Measurements from ENCODE around the gene EYS.

EYS gene

DNA sequence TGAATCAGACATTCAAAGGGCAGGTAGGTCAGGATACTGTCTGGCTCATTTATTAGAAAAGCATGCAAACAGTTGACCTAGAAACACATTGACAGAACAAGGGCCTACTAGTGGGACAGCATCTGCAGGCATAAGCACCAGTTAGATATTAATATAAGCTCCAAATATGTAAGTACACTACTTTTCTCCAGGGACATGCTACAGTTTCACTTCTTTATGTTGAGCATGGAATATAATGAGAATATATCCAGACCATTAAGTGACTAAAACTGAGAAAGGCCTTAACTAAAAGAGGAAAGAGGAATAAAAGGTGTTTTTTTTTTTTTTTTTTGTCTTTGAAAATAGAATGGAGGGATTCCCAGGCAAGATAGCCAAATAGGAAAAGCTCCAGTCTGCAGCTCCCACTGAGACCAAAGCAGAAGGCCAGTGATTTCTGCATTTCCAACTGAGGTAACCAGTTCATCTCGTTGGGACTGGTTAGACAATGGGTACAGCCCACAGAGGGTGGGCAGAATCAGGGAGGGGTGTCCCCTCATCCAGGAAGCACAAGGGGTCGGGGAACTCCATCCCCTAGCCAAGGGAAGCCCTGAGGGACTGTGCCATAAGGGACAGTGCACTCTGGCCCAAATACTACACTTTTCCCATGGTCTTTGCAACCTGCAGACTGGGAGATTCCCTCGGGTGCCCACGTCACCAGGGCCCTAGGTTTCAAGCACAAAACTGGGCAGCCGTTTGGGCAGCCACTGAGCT lies 1819.8 kb downstream of the EYS start:
- Histone ChIP-seq H3K36me3 (ENCODE audit: control insufficient read depth in 4 of 4, insufficient read depth in 4 of 4, low read length in 3 of 4) (no peaks in the 10 kb centered on the region), H3K9me3 (ENCODE audit: control extremely low read depth in 1 of 5, control insufficient read depth in 4 of 5, insufficient read depth in 2 of 5, low read depth in 1 of 5, low read length in 4 of 5) (peaks cover 0 to 6% (median 0%) of the 10 kb centered on the region in 5 experiments), H3K4me1 (ENCODE audit: control extremely low read depth in 1 of 4, control insufficient read depth in 4 of 4, insufficient read depth in 4 of 4, low read length in 3 of 4) (no peaks in the 10 kb centered on the region), H3K27ac (ENCODE audit: insufficient read depth in 1 of 2, low read depth in 1 of 2, low read length in 2 of 2, poor library complexity in 1 of 2, severe bottlenecking in 2 of 2) (no peak overlapping the region), H3K4me3 (ENCODE audit: control insufficient read depth in 1 of 7, extremely low read depth in 1 of 7, insufficient read depth in 4 of 7, low read depth in 2 of 7, low read length in 6 of 7) (no peak overlapping the region), H3K27me3 (replicated peaks in 2 of 5; ENCODE audit: control insufficient read depth in 4 of 5, insufficient read depth in 5 of 5, low read length in 4 of 5) (no peaks in the 10 kb centered on the region)
- CTCF ChIA-PET, result no interaction called here
- DNase-seq, result no peak
- POLR2A ChIA-PET, result no interaction called here
- 96% methylated on average over 4 of the region's 5 CpGs for WGBS (ENCODE audit: insufficient coverage)

GRCh38 chr6:63886341-63886740 lies 1820.7 kb downstream of the EYS start:
- Histone ChIP-seq H3K4me1 (ENCODE audit: control extremely low read depth in 1 of 4, control insufficient read depth in 4 of 4, insufficient read depth in 4 of 4, low read length in 3 of 4) (no peaks in the 10 kb centered on the region), H3K9me3 (ENCODE audit: control extremely low read depth in 1 of 5, control insufficient read depth in 4 of 5, insufficient read depth in 2 of 5, low read depth in 1 of 5, low read length in 4 of 5) (peaks cover 0 to 6% (median 0%) of the 10 kb centered on the region in 5 experiments), H3K27ac (ENCODE audit: insufficient read depth in 1 of 2, low read depth in 1 of 2, low read length in 2 of 2, poor library complexity in 1 of 2, severe bottlenecking in 2 of 2) (no peak overlapping the region), H3K36me3 (ENCODE audit: control insufficient read depth in 4 of 4, insufficient read depth in 4 of 4, low read length in 3 of 4) (no peaks in the 10 kb centered on the region), H3K4me3 (ENCODE audit: control insufficient read depth in 1 of 7, extremely low read depth in 1 of 7, insufficient read depth in 4 of 7, low read depth in 2 of 7, low read length in 6 of 7) (no peak overlapping the region), H3K27me3 (replicated peaks in 2 of 5; ENCODE audit: control insufficient read depth in 4 of 5, insufficient read depth in 5 of 5, low read length in 4 of 5) (no peaks in the 10 kb centered on the region)
- ChIA-PET POLR2A (no interaction called here), CTCF (no interaction called here)
- 100% methylated on average over 1 of the region's 3 CpGs for WGBS (ENCODE audit: insufficient coverage)
- DNase-seq, result no peak

GRCh38 chr6:63883597-63883996 lies 1823.4 kb downstream of the EYS start:
- 94% methylated on average over 2 of the region's 6 CpGs for WGBS (ENCODE audit: insufficient coverage)
- Histone ChIP-seq H3K36me3 (ENCODE audit: control insufficient read depth in 4 of 4, insufficient read depth in 4 of 4, low read length in 3 of 4) (no peaks in the 10 kb centered on the region), H3K4me3 (ENCODE audit: control insufficient read depth in 1 of 7, extremely low read depth in 1 of 7, insufficient read depth in 4 of 7, low read depth in 2 of 7, low read length in 6 of 7) (no peak overlapping the region), H3K4me1 (ENCODE audit: control extremely low read depth in 1 of 4, control insufficient read depth in 4 of 4, insufficient read depth in 4 of 4, low read length in 3 of 4) (peaks cover 0 to 6% (median under 1%) of the 10 kb centered on the region in 4 experiments), H3K27me3 (replicated peaks in 2 of 5; ENCODE audit: control insufficient read depth in 4 of 5, insufficient read depth in 5 of 5, low read length in 4 of 5) (no peaks in the 10 kb centered on the region), H3K27ac (ENCODE audit: insufficient read depth in 1 of 2, low read depth in 1 of 2, low read length in 2 of 2, poor library complexity in 1 of 2, severe bottlenecking in 2 of 2) (no peak overlapping the region), H3K9me3 (ENCODE audit: control extremely low read depth in 1 of 5, control insufficient read depth in 4 of 5, insufficient read depth in 2 of 5, low read depth in 1 of 5, low read length in 4 of 5) (peaks cover 0 to 4% (median 0%) of the 10 kb centered on the region in 5 experiments)
- no peak for DNase-seq
- CTCF ChIA-PET, result no interaction called here
- POLR2A ChIA-PET, result no interaction called here

GRCh38 chr6:63882208-63882607 lies 1824.8 kb downstream of the EYS start:
- peak in 1 of 3 donors; percentile 6 for DNase-seq
- CTCF ChIA-PET, result no interaction called here
- WGBS (ENCODE audit: insufficient coverage), result 85% methylated on average over 2 of the region's 4 CpGs
- Histone ChIP-seq H3K9me3 (ENCODE audit: control extremely low read depth in 1 of 5, control insufficient read depth in 4 of 5, insufficient read depth in 2 of 5, low read depth in 1 of 5, low read length in 4 of 5) (peaks cover 0 to 9% (median 0%) of the 10 kb centered on the region in 5 experiments), H3K36me3 (ENCODE audit: control insufficient read depth in 4 of 4, insufficient read depth in 4 of 4, low read length in 3 of 4) (no peaks in the 10 kb centered on the region), H3K4me1 (ENCODE audit: control extremely low read depth in 1 of 4, control insufficient read depth in 4 of 4, insufficient read depth in 4 of 4, low read length in 3 of 4) (peaks cover 0 to 6% (median under 1%) of the 10 kb centered on the region in 4 experiments), H3K27ac (ENCODE audit: insufficient read depth in 1 of 2, low read depth in 1 of 2, low read length in 2 of 2, poor library complexity in 1 of 2, severe bottlenecking in 2 of 2) (no peak overlapping the region), H3K4me3 (ENCODE audit: control insufficient read depth in 1 of 7, extremely low read depth in 1 of 7, insufficient read depth in 4 of 7, low read depth in 2 of 7, low read length in 6 of 7) (no peak overlapping the region), H3K27me3 (replicated peaks in 2 of 5; ENCODE audit: control insufficient read depth in 4 of 5, insufficient read depth in 5 of 5, low read length in 4 of 5) (no peaks in the 10 kb centered on the region)
- POLR2A ChIA-PET, result no interaction called here

GRCh38 chr6:63881791-63882190 lies 1825.2 kb downstream of the EYS start:
- no peaks in the 10 kb centered on the region for H3K36me3 ChIP-seq (ENCODE audit: control insufficient read depth in 4 of 4, insufficient read depth in 4 of 4, low read length in 3 of 4)
- peaks cover 0 to 9% (median 0%) of the 10 kb centered on the region in 5 experiments for H3K9me3 ChIP-seq (ENCODE audit: control extremely low read depth in 1 of 5, control insufficient read depth in 4 of 5, insufficient read depth in 2 of 5, low read depth in 1 of 5, low read length in 4 of 5)
- DNase-seq, result no peak
- H3K27me3 ChIP-seq (replicated peaks in 2 of 5; ENCODE audit: control insufficient read depth in 4 of 5, insufficient read depth in 5 of 5, low read length in 4 of 5), result no peaks in the 10 kb centered on the region
- H3K27ac ChIP-seq (ENCODE audit: insufficient read depth in 1 of 2, low read depth in 1 of 2, low read length in 2 of 2, poor library complexity in 1 of 2, severe bottlenecking in 2 of 2), result no peak overlapping the region
- POLR2A ChIA-PET, result no interaction called here
- CTCF ChIA-PET, result no interaction called here
- H3K4me3 ChIP-seq (ENCODE audit: control insufficient read depth in 1 of 7, extremely low read depth in 1 of 7, insufficient read depth in 4 of 7, low read depth in 2 of 7, low read length in 6 of 7), result no peak overlapping the region
- H3K4me1 ChIP-seq (ENCODE audit: control extremely low read depth in 1 of 4, control insufficient read depth in 4 of 4, insufficient read depth in 4 of 4, low read length in 3 of 4), result peaks cover 0 to 6% (median under 1%) of the 10 kb centered on the region in 4 experiments
- WGBS (ENCODE audit: insufficient coverage), result no CpG with 5 or more reads among the region's 1 CpG

DNA sequence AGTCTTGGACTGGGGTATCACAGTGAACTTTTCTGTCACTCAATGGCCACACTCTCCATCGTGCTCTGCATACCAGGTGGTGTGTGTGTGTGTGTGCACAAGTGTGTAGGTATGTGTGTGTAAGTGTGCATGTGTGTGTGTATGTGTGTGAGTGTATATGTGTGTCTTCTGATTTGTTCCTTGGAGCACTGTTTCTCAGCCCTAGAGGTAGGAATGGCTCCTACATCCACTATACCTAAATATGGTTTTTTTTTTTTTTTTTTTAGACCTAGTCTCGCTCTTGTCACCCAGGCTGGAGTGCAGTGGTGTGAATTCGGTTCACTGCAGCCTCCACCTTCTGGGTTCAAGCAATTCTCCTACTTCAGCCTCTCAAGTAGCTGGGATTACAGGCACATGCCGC lies 1834.8 kb downstream of the EYS start:
- H3K27me3 ChIP-seq (replicated peaks in 2 of 5; ENCODE audit: control insufficient read depth in 4 of 5, insufficient read depth in 5 of 5, low read length in 4 of 5), result no peaks in the 10 kb centered on the region
- ChIA-PET CTCF (no interaction called here), POLR2A (no interaction called here)
- H3K4me3 ChIP-seq (ENCODE audit: control insufficient read depth in 1 of 7, extremely low read depth in 1 of 7, insufficient read depth in 4 of 7, low read depth in 2 of 7, low read length in 6 of 7), result no peak overlapping the region
- no peak overlapping the region for H3K27ac ChIP-seq (ENCODE audit: insufficient read depth in 1 of 2, low read depth in 1 of 2, low read length in 2 of 2, poor library complexity in 1 of 2, severe bottlenecking in 2 of 2)
- H3K36me3 ChIP-seq (ENCODE audit: control insufficient read depth in 4 of 4, insufficient read depth in 4 of 4, low read length in 3 of 4), result no peaks in the 10 kb centered on the region
- H3K9me3 ChIP-seq (ENCODE audit: control extremely low read depth in 1 of 5, control insufficient read depth in 4 of 5, insufficient read depth in 2 of 5, low read depth in 1 of 5, low read length in 4 of 5), result no peaks in the 10 kb centered on the region
- WGBS (ENCODE audit: insufficient coverage), result no CpG with 5 or more reads among the region's 4 CpGs
- no peak for DNase-seq
- H3K4me1 ChIP-seq (ENCODE audit: control extremely low read depth in 1 of 4, control insufficient read depth in 4 of 4, insufficient read depth in 4 of 4, low read length in 3 of 4), result no peaks in the 10 kb centered on the region

DNA sequence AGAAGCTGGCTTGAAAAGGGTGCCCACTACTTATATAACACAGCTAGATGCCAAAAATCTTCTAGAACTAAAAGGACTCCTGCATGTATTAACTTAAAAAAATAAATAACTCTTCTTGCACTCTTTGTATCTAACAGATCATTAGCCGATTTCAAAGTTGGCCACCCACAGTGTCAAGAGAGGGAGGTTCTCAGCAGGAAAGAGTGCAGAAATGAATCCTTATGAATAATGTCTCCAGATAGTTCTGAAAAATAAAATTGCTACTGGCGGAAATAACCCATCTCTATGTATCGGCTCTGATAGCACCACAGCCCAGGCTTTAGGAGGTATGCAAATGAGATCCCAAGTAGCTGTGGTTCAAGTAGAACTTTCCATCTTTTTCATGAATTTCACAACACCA lies 1838.7 kb downstream of the EYS start:
- Histone ChIP-seq H3K4me3 (ENCODE audit: control insufficient read depth in 1 of 7, extremely low read depth in 1 of 7, insufficient read depth in 4 of 7, low read depth in 2 of 7, low read length in 6 of 7) (no peak overlapping the region), H3K27ac (ENCODE audit: insufficient read depth in 1 of 2, low read depth in 1 of 2, low read length in 2 of 2, poor library complexity in 1 of 2, severe bottlenecking in 2 of 2) (no peak overlapping the region), H3K36me3 (ENCODE audit: control insufficient read depth in 4 of 4, insufficient read depth in 4 of 4, low read length in 3 of 4) (no peaks in the 10 kb centered on the region), H3K9me3 (ENCODE audit: control extremely low read depth in 1 of 5, control insufficient read depth in 4 of 5, insufficient read depth in 2 of 5, low read depth in 1 of 5, low read length in 4 of 5) (no peaks in the 10 kb centered on the region), H3K27me3 (replicated peaks in 2 of 5; ENCODE audit: control insufficient read depth in 4 of 5, insufficient read depth in 5 of 5, low read length in 4 of 5) (no peaks in the 10 kb centered on the region), H3K4me1 (ENCODE audit: control extremely low read depth in 1 of 4, control insufficient read depth in 4 of 4, insufficient read depth in 4 of 4, low read length in 3 of 4) (no peaks in the 10 kb centered on the region)
- WGBS (ENCODE audit: insufficient coverage), result 100% methylated on average over 2 of the region's 3 CpGs
- DNase-seq, result no peak
- ChIA-PET CTCF (interaction anchor here (1.0 kb wide), 1 partner anchor 53 kb away, joined by 3 read pairs; no protein-coding TSS in a partner anchor), POLR2A (no interaction called here)
